IPS DF 6.9 (cell line): ENCODE results near the gene USP13.

ENCODE experiments used
- DNase-seq: peaks from one replicate; pipeline ENCODE4 v3.0.0-alpha.2; 2013; ENCODE audit warnings: low read depth, low spot score
- H3K27ac ChIP-seq: one replicate; pipeline ENCODE4 v1.5.1; 2013; ENCODE audit warnings: low read length, control low read depth
- H3K27me3 ChIP-seq: 2 replicates; pipeline ENCODE4 v1.6.1; 2013; ENCODE audit warnings: mild to moderate bottlenecking, low read length; ENCODE audit not compliant: control insufficient read depth, insufficient read depth
- H3K36me3 ChIP-seq: 2 replicates; pipeline ENCODE4 v1.6.1; 2013; ENCODE audit warnings: low read length; ENCODE audit not compliant: control insufficient read depth, insufficient read depth
- H3K4me1 ChIP-seq: 2 replicates; pipeline ENCODE4 v1.6.1; 2013; ENCODE audit warnings: low read length; ENCODE audit not compliant: control insufficient read depth, insufficient read depth
- H3K4me3 ChIP-seq: 2 replicates; pipeline ENCODE4 v1.5.1; 2013; ENCODE audit warnings: mild to moderate bottlenecking, low read length
- H3K9me3 ChIP-seq: 2 replicates; pipeline ENCODE4 v1.6.1; 2013; ENCODE audit warnings: low read length, inconsistent platforms; ENCODE audit not compliant: control insufficient read depth, insufficient read depth
- WGBS: extraction: QIAGEN DNeasy Blood & Tissue Kit; methylation state at CpG from one replicate; pipeline ENCODE4 v1.1.7; 2013; ENCODE audit warnings: mixed read lengths, missing lambda C conversion rate; ENCODE audit not compliant: insufficient read length, insufficient coverage; 5-methylcytosine and 5-hydroxymethylcytosine counted together

Gene USP13

GRCh38 chr3:179658606-179659005 is 5.8 kb downstream of the USP13 start:
- Histone ChIP-seq H3K9me3 (no peaks in the 10 kb centered on the region), H3K27me3 (no peaks in the 10 kb centered on the region), H3K27ac (no peak overlapping the region), H3K4me3 (no peak overlapping the region), H3K36me3 (no peaks in the 10 kb centered on the region), H3K4me1 (peaks cover 4% of the 10 kb centered on the region; the same call in 1 of the 2 replicates)
- no CpG with 5 or more reads among the region's 2 CpGs for WGBS
- DNase-seq: no peak

GRCh38 chr3:179660872-179661271 is 8.0 kb downstream of the USP13 start:
- no peaks in the 10 kb centered on the region for H3K9me3 ChIP-seq
- WGBS: no CpG with 5 or more reads among the region's 3 CpGs
- no peaks in the 10 kb centered on the region for H3K27me3 ChIP-seq
- no peaks in the 10 kb centered on the region for H3K36me3 ChIP-seq
- peaks cover 4% of the 10 kb centered on the region; the same call in 1 of the 2 replicates for H3K4me1 ChIP-seq
- H3K27ac ChIP-seq: no peak overlapping the region
- no peak for DNase-seq
- H3K4me3 ChIP-seq: no peak overlapping the region

DNA sequence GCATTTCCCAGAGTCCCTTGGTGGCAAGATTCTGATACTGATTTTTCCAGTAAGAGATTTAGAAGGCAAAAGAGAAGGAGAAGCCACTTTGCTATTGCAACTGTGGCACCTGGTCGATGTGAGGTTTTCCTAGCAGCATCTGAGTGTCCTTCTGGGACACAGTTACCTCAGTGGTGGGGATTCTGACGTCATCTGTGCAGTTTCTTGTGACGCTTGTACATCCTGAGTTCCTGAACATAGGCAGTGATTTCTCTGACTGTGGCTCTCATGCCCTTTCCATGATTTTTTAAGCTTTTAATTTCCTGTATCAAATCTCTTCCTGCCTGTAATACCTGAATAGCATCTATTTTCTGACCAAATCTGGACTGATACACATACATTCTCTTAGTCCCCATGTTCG is 8.9 kb downstream of the USP13 start:
- Histone ChIP-seq H3K4me1 (peaks cover 10% of the 10 kb centered on the region), H3K36me3 (no peaks in the 10 kb centered on the region), H3K4me3 (no peak overlapping the region), H3K27me3 (no peaks in the 10 kb centered on the region), H3K27ac (no peak overlapping the region), H3K9me3 (no peaks in the 10 kb centered on the region)
- no peak for DNase-seq
- no CpG with 5 or more reads among the region's 4 CpGs for WGBS

GRCh38 chr3:179663093-179663492 is 10.3 kb downstream of the USP13 start:
- Histone ChIP-seq H3K9me3 (no peaks in the 10 kb centered on the region), H3K4me1 (peaks cover 10% of the 10 kb centered on the region), H3K36me3 (no peaks in the 10 kb centered on the region), H3K4me3 (no peak overlapping the region), H3K27ac (no peak overlapping the region), H3K27me3 (no peaks in the 10 kb centered on the region)
- no CpG with 5 or more reads among the region's 1 CpG for WGBS
- no peak for DNase-seq

GRCh38 chr3:179666030-179666429 is 13.2 kb downstream of the USP13 start:
- DNase-seq: no peak
- no peaks in the 10 kb centered on the region for H3K36me3 ChIP-seq
- H3K4me3 ChIP-seq: no peak overlapping the region
- H3K4me1 ChIP-seq: peaks cover 6% of the 10 kb centered on the region
- no peaks in the 10 kb centered on the region for H3K27me3 ChIP-seq
- WGBS: no CpG with 5 or more reads among the region's 1 CpG
- H3K9me3 ChIP-seq: no peaks in the 10 kb centered on the region
- H3K27ac ChIP-seq: no peak overlapping the region

DNA sequence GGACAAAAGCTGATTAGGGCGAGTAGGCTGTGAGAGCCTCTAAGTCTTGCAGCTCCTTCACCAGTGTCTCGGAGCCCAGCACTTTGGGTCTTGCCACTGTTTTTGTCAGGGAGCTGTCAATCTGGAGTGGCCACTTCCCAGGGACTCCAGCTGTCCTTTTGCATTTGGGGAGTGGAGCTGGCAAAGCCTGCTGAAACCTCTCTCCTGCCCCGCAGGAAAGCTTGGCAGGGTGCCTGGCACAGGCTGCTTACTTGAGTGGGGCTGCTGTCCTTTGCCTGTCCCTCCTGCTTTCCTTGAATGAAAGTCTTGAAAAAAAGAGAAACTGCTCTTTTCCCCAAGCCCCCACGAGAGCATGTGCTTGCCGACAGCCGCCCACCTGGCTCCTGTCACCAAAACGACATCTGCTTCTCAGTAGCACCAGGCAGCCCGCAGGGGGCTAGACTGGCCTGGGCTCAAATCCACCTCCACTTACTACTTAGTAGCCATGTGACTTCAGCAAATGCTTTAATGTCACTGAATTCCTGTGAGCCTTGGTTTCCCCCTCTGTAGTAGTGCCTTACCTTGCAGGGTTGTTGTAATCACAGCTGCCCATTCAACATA is 13.7 kb downstream of the USP13 start:
- DNase-seq: no peak
- H3K9me3 ChIP-seq: no peaks in the 10 kb centered on the region
- H3K36me3 ChIP-seq: no peaks in the 10 kb centered on the region
- no peaks in the 10 kb centered on the region for H3K27me3 ChIP-seq
- no peak overlapping the region for H3K4me3 ChIP-seq
- H3K4me1 ChIP-seq: peaks cover 6% of the 10 kb centered on the region
- H3K27ac ChIP-seq: no peak overlapping the region
- no CpG with 5 or more reads among the region's 8 CpGs for WGBS

GRCh38 chr3:179668429-179668828 is 15.6 kb downstream of the USP13 start:
- no CpG with 5 or more reads among the region's 1 CpG for WGBS
- Histone ChIP-seq H3K27me3 (no peaks in the 10 kb centered on the region), H3K27ac (no peak overlapping the region), H3K4me3 (no peak overlapping the region), H3K4me1 (peaks cover 7% of the 10 kb centered on the region), H3K9me3 (no peaks in the 10 kb centered on the region), H3K36me3 (no peaks in the 10 kb centered on the region)
- DNase-seq: no peak

DNA sequence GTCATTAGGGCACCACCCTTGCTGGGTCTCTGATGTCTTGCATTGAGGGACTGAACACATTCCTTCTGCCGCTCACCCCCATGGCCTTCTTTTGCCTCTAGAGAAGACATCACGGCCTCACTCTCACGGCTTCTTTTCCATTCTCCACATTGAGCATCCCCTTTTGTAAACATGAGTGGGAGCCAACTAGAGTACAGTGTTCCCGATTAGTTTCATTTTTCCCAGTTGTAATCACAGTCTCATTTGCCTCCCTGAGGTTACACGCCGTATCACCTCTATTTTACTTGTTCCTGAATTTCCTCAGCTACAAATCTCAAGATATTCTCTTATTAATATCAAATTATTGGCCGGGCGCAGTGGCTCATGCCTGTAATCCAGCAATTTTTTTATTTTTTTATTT is 17.5 kb downstream of the USP13 start:
- WGBS: 100% methylated on average over 1 of the region's 8 CpGs
- H3K4me1 ChIP-seq: peaks cover 7% of the 10 kb centered on the region

DNA sequence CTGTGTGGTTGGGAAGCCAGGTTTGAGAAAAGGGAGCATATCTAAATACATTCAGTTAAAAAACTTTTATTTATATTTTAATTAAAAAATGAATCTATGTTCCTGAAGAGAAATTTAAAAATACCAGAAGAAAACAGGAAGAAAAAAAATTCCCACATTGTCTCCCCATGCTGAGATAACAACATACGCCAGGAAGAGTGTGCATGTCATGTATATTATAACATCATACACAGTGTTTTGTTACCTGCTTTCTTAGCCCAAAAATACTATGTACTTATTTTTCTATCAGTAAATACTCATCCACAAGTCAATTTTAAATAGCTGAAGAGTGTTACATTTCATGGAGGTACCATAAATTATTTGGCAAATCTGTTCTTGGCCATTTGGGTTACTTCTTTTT is 18.5 kb downstream of the USP13 start:
- WGBS: no CpG with 5 or more reads among the region's 1 CpG
- H3K4me3 ChIP-seq: no peak overlapping the region

More for the DNA sequence above, 17.5 kb downstream of the USP13 start:
- DNase-seq: no peak
- Histone ChIP-seq H3K4me3 (no peak overlapping the region), H3K27ac (no peak overlapping the region), H3K36me3 (no peaks in the 10 kb centered on the region), H3K9me3 (no peaks in the 10 kb centered on the region), H3K27me3 (no peaks in the 10 kb centered on the region)

GRCh38 chr3:179671747-179672242 is 19.0 kb downstream of the USP13 start:
- Histone ChIP-seq H3K27ac (no peak overlapping the region), H3K4me1 (peaks cover 1% of the 10 kb centered on the region; the same call in 1 of the 2 replicates), H3K4me3 (no peak overlapping the region), H3K27me3 (no peaks in the 10 kb centered on the region), H3K36me3 (no peaks in the 10 kb centered on the region), H3K9me3 (no peaks in the 10 kb centered on the region)
- DNase-seq: no peak
- no CpG with 5 or more reads among the region's 15 CpGs for WGBS

More for the DNA sequence above, 18.5 kb downstream of the USP13 start:
- Histone ChIP-seq H3K27ac (no peak overlapping the region), H3K36me3 (no peaks in the 10 kb centered on the region), H3K4me1 (peaks cover 4% of the 10 kb centered on the region), H3K27me3 (no peaks in the 10 kb centered on the region), H3K9me3 (no peaks in the 10 kb centered on the region)
- no peak for DNase-seq

DNA sequence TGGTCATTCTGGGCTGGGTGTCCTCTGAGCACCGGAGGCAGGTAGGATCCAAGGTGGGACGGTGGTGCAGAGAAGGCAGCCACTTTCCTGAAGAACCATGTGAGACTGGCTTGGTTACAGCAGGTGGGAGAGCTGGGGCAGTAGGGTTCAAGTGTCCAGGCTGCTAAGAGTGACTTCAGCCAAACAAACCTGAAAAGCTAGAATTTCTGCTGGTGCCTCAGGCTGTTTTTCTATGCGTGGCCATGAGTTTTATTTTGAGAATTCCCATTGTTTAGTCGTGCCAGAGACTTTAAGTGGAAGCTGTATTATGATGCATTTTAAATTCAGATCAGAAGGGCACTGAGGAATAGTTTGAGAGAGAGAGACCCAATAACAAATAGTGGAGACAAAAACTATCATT is 20.1 kb downstream of the USP13 start:
- Histone ChIP-seq H3K36me3 (no peaks in the 10 kb centered on the region), H3K27ac (no peak overlapping the region), H3K4me1 (0 out of 2 replicates have a peak, but pooled peaks cover 1% of the 10 kb centered on the region), H3K4me3 (no peak overlapping the region), H3K9me3 (no peaks in the 10 kb centered on the region), H3K27me3 (no peaks in the 10 kb centered on the region)
- no CpG with 5 or more reads among the region's 4 CpGs for WGBS
- no peak for DNase-seq
